ENCODE results near the gene GGT6.

Gene GGT6

DNA sequence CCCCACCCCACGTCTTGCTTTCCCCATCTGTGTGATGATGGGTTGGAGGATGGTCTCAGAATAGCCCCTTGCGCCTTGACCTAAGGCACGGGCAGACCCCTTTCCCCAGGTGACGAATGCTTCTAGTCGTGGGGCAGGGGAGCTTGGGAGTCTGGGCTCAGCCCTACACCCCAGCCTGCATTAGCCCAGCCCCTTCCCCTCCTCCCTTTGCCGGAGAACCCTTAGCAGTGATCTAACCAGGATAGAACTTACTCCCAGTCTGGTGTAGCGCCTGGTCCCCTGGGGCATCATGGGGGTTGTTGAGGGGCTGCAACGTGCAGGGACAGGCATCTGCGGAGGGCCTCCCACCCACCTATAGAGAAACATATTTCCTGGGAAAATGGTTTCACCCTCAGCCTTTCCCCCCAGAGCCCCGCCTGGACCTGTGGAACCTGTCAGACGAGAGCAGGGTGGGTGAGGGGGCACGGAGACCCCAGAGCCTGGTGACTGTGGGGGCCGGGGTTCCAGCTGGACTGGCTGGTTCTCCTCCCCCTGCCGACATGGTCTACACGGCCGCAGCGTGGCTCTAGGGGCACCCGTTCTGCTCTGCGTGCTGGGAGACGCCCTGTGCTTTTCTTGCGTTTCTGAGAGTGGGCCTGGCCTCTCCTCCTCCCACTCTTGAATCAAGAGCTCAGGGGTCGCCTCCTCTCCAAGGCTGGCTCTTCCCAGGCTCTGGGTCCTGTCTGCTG lies 28.7 kb upstream of the GGT6 start:
- Histone ChIP-seq H3K9me3 (ENCODE audit: control insufficient read depth, insufficient read depth, low read depth, low read length) (no peaks in the 10 kb centered on the region), H3K4me1 (ENCODE audit: control insufficient read depth, insufficient read depth, low read length) (peaks cover 2% of the 10 kb centered on the region; the same call in 1 of the 2 replicates), H3K27ac (ENCODE audit: extremely low read depth, low read depth, low read length) (no peak overlapping the region), H3K4me3 (ENCODE audit: low read depth, low read length) (no peak overlapping the region), H3K36me3 (ENCODE audit: control insufficient read depth in 2 of 2, insufficient read depth in 1 of 2, low read length in 2 of 2) (no peaks in the 10 kb centered on the region)
- ChIA-PET CTCF (interaction anchor here (0.6 to 7.8 kb wide), 3 partner anchors 22 to 354 kb away, joined by 3 to 58 read pairs (median 4); no protein-coding TSS in a partner anchor), POLR2A (no interaction called here)
- TF ChIP-seq ZNF664 (tag by site-specific recombination; IDR thresholded peaks at IDR 0.05) = no peak
- TF ChIP-seq, protein P1, sequence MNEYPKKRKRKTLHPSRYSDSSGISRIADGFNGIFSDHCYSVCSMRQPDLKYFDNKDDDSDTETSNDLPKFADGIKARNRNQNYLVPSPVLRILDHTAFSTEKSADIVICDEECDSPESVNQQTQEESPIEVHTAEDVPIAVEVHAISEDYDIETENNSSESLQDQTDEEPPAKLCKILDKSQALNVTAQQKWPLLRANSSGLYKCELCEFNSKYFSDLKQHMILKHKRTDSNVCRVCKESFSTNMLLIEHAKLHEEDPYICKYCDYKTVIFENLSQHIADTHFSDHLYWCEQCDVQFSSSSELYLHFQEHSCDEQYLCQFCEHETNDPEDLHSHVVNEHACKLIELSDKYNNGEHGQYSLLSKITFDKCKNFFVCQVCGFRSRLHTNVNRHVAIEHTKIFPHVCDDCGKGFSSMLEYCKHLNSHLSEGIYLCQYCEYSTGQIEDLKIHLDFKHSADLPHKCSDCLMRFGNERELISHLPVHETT (tag by site-specific recombination; IDR thresholded peaks at IDR 0.05) = no peak
- no peak for TF ChIP-seq ZNF335 (tag by site-specific recombination; conservative IDR thresholded peaks at IDR 0.05)
- TF ChIP-seq, protein P2, sequence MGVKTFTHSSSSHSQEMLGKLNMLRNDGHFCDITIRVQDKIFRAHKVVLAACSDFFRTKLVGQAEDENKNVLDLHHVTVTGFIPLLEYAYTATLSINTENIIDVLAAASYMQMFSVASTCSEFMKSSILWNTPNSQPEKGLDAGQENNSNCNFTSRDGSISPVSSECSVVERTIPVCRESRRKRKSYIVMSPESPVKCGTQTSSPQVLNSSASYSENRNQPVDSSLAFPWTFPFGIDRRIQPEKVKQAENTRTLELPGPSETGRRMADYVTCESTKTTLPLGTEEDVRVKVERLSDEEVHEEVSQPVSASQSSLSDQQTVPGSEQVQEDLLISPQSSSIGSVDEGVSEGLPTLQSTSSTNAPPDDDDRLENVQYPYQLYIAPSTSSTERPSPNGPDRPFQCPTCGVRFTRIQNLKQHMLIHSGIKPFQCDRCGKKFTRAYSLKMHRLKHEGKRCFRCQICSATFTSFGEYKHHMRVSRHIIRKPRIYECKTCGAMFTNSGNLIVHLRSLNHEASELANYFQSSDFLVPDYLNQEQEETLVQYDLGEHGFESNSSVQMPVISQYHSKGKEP (tag by site-specific recombination; IDR thresholded peaks at IDR 0.05) = no peak
- TF ChIP-seq ATF2 (tag by site-specific recombination; IDR thresholded peaks at IDR 0.05; ENCODE audit: low read depth) = no peak
- TF ChIP-seq, protein P3, sequence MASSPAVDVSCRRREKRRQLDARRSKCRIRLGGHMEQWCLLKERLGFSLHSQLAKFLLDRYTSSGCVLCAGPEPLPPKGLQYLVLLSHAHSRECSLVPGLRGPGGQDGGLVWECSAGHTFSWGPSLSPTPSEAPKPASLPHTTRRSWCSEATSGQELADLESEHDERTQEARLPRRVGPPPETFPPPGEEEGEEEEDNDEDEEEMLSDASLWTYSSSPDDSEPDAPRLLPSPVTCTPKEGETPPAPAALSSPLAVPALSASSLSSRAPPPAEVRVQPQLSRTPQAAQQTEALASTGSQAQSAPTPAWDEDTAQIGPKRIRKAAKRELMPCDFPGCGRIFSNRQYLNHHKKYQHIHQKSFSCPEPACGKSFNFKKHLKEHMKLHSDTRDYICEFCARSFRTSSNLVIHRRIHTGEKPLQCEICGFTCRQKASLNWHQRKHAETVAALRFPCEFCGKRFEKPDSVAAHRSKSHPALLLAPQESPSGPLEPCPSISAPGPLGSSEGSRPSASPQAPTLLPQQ (tag by site-specific recombination; IDR thresholded peaks at IDR 0.05) = no peak
- no peak for TF ChIP-seq ZBTB48 (tag by site-specific recombination; IDR thresholded peaks at IDR 0.05)
- peak; percentile 18; the same call in 1 of the 2 replicates for TF ChIP-seq ZFHX2 (tag by site-specific recombination; conservative IDR thresholded peaks at IDR 0.05)
- TF ChIP-seq EGR2 (tag by site-specific recombination; IDR thresholded peaks at IDR 0.05; ENCODE audit: low read depth) = 0 out of 2 replicates have a peak, but pooled peaks have one; percentile 6
- no peak for TF ChIP-seq ZNF792 (tag by site-specific recombination; IDR thresholded peaks at IDR 0.05)
- TF ChIP-seq ZNF677 (tag by site-specific recombination; IDR thresholded peaks at IDR 0.05) = no peak
- TF ChIP-seq ZNF560 (tag by site-specific recombination; IDR thresholded peaks at IDR 0.05; ENCODE audit: borderline replicate concordance) = no peak
- TF ChIP-seq CTCF (tag by site-specific recombination; IDR thresholded peaks at IDR 0.05) = no peak
- TF ChIP-seq ZNF610 (tag by site-specific recombination; IDR thresholded peaks at IDR 0.05; ENCODE audit: borderline replicate concordance) = no peak

GRCh38 chr17:4588391-4588790 lies 28.0 kb upstream of the GGT6 start:
- Histone ChIP-seq H3K4me1 (ENCODE audit: control insufficient read depth, insufficient read depth, low read length) (peaks cover 2% of the 10 kb centered on the region; the same call in 1 of the 2 replicates), H3K27ac (ENCODE audit: extremely low read depth, low read depth, low read length) (no peak overlapping the region), H3K4me3 (ENCODE audit: low read depth, low read length) (no peak overlapping the region), H3K36me3 (ENCODE audit: control insufficient read depth in 2 of 2, insufficient read depth in 1 of 2, low read length in 2 of 2) (no peaks in the 10 kb centered on the region), H3K9me3 (ENCODE audit: control insufficient read depth, insufficient read depth, low read depth, low read length) (no peaks in the 10 kb centered on the region)
- POLR2A ChIA-PET = no interaction called here
- CTCF ChIA-PET = interaction anchor here (0.6 to 7.8 kb wide), 4 partner anchors 21 to 223 kb away, joined by 3 to 58 read pairs (median 4); no protein-coding TSS in a partner anchor
- no peak for TF ChIP-seq ZNF19 (tag by site-specific recombination; IDR thresholded peaks at IDR 0.05; ENCODE audit: low read depth)
- no peak for TF ChIP-seq ZNF624 (tag by site-specific recombination; IDR thresholded peaks at IDR 0.05)
- no peak for TF ChIP-seq KLF1 (tag by site-specific recombination; IDR thresholded peaks at IDR 0.05)
- TF ChIP-seq ZBTB11 (tag by site-specific recombination; conservative IDR thresholded peaks at IDR 0.05; ENCODE audit: low read depth) = no peak
- TF ChIP-seq ZNF76 (tag by site-specific recombination; IDR thresholded peaks at IDR 0.05; ENCODE audit: borderline replicate concordance, low read depth) = no peak
- no peak for TF ChIP-seq ZNF175 (tag by site-specific recombination; IDR thresholded peaks at IDR 0.05)

Data from HEK293 (cell line).